Activated naive CD4-positive, alpha-beta T cell treated with anti-CD3 and anti-CD28 coated beads for 36 hours (primary cell): Measurements from ENCODE around the gene STOM. TPM values are rescaled to one million over a fixed set of nuclear protein-coding genes. Genes with fewer than 3 reads are reported as not detected.
A peak's percentile ranks its signal among the peaks of the same experiment; 100 is the strongest.

Experiments
- CTCF ChIA-PET: fragments of 350-600 bp; sonication (Branson Sonifier 250); formaldehyde crosslinking; loops from one replicate; lab custom pipeline; 2021; ENCODE audit warnings: antibody characterized with exemption; lab: Charles Lee
- DNase-seq: peaks from one replicate; pipeline ENCODE4 v3.0.0-alpha.2; 2020
- H3K27ac Mint-ChIP-seq: one replicate; pipeline ENCODE4 v1.8.0; 2021; ENCODE audit warnings: mild to moderate bottlenecking, mixed read lengths
- H3K27me3 Mint-ChIP-seq: one replicate; pipeline ENCODE4 v1.8.0; 2021; ENCODE audit warnings: low read depth, mixed read lengths
- H3K36me3 Mint-ChIP-seq: one replicate; pipeline ENCODE4 v1.8.0; 2021; ENCODE audit warnings: low read depth, mixed read lengths
- H3K4me1 Mint-ChIP-seq: one replicate; pipeline ENCODE4 v1.8.0; 2021; ENCODE audit warnings: low read depth, mixed read lengths
- H3K4me3 Mint-ChIP-seq: one replicate; pipeline ENCODE4 v1.8.0; 2021; ENCODE audit warnings: mild to moderate bottlenecking, moderate library complexity, mixed read lengths
- H3K9me3 Mint-ChIP-seq: one replicate; pipeline ENCODE4 v1.8.0; 2021; ENCODE audit warnings: mixed read lengths
- intact Hi-C: fragments of 100-400 bp; cut with micrococcal nuclease; formaldehyde crosslinking; loops from one replicate; pipeline ENCODE4 v1.15.1; 2023
- total RNA-seq, 2 experiments: library from RNA; stranded (reverse); gene quantifications; one replicate each; pipeline ENCODE4 v1.2.3, GENCODE V29; 2021

Gene STOM
- total RNA-seq, 2 experiments from 2014 or later: 34.0 to 37.7 TPM

- Mint-ChIP-seq H3K4me1 (peaks cover 13% of the 10 kb centered on the region), H3K36me3 (no peaks in the 10 kb centered on the region), H3K27me3 (no peaks in the 10 kb centered on the region), H3K4me3 (no peak overlapping the region), H3K27ac (no peak overlapping the region), H3K9me3 (no peaks in the 10 kb centered on the region)
- CTCF ChIA-PET: interaction anchor here (0.6 kb wide), 1 partner anchor 66 kb away, joined by 3 read pairs; no protein-coding TSS in a partner anchor
- intact Hi-C loops: loop anchor here (5.0 to 10.0 kb wide), 2 partner anchors 170 to 567 kb away; partner anchors contain the start of gene GGTA1
- no peak for DNase-seq
Measured at GRCh38 chr9:121324755-121325154, 45.3 kb downstream of the STOM start.

DNA sequence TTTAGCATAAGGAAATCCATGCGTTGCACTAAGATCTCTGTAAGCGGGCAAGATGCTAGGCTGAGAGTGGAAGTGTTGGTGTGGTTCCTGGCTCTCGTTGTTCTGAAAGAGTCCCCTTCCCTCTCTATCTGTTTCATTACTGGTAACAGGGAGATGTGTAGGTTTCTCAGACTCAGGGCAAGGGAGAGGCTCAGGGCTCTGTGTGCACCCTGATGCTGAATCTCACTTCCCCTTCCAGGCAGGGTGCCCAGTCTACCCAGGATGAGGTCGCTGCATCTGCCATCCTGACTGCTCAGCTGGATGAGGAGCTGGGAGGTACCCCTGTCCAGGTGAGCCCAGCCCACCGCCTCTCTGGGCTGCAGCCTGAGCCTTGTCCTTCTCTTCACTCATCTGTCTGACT is 45.7 kb downstream of the STOM start:
- Mint-ChIP-seq H3K36me3 (no peaks in the 10 kb centered on the region), H3K27me3 (no peaks in the 10 kb centered on the region), H3K4me3 (no peak overlapping the region), H3K27ac (no peak overlapping the region), H3K4me1 (peaks cover 13% of the 10 kb centered on the region), H3K9me3 (no peaks in the 10 kb centered on the region)
- CTCF ChIA-PET: interaction anchor here (10.6 kb wide), 1 partner anchor 74 kb away, joined by 315 read pairs; no protein-coding TSS in a partner anchor
- intact Hi-C loops: loop anchor here (5.0 to 10.0 kb wide), 2 partner anchors 170 to 567 kb away; partner anchors contain the start of gene GGTA1
- DNase-seq: no peak

GRCh38 chr9:121323449-121324151 is 46.5 kb downstream of the STOM start:
- H3K4me1 Mint-ChIP-seq: peaks cover 13% of the 10 kb centered on the region
- no peaks in the 10 kb centered on the region for H3K9me3 Mint-ChIP-seq
- no peak for DNase-seq
- no peak overlapping the region for H3K27ac Mint-ChIP-seq
- no peaks in the 10 kb centered on the region for H3K36me3 Mint-ChIP-seq
- H3K27me3 Mint-ChIP-seq: no peaks in the 10 kb centered on the region
- CTCF ChIA-PET: interaction anchor here (0.6 to 10.6 kb wide), 3 partner anchors 75 to 164 kb away, joined by 4 to 315 read pairs (median 5); no protein-coding TSS in a partner anchor
- intact Hi-C loops: loop anchor here (5.0 to 10.0 kb wide), 2 partner anchors 171 to 566 kb away; partner anchors contain the start of gene GGTA1
- no peak overlapping the region for H3K4me3 Mint-ChIP-seq

- CTCF ChIA-PET: interaction anchor here (0.6 to 10.6 kb wide), 4 partner anchors 73 to 163 kb away, joined by 3 to 315 read pairs (median 4); no protein-coding TSS in a partner anchor
- H3K4me1 Mint-ChIP-seq: peaks cover 13% of the 10 kb centered on the region
- no peaks in the 10 kb centered on the region for H3K9me3 Mint-ChIP-seq
- H3K27me3 Mint-ChIP-seq: no peaks in the 10 kb centered on the region
- intact Hi-C loops: loop anchor here (1.0 to 10.0 kb wide), 4 partner anchors 30 to 566 kb away; partner anchors contain the start of genes GGTA1 and STOM
- DNase-seq: no peak
- peak overlapping the region; percentile 19 for H3K27ac Mint-ChIP-seq
- no peaks in the 10 kb centered on the region for H3K36me3 Mint-ChIP-seq
- H3K4me3 Mint-ChIP-seq: no peak overlapping the region
Measured at GRCh38 chr9:121322737-121323448, 47.2 kb downstream of the STOM start.

- Mint-ChIP-seq H3K4me3 (no peak overlapping the region), H3K4me1 (peaks cover 13% of the 10 kb centered on the region), H3K36me3 (no peaks in the 10 kb centered on the region), H3K9me3 (no peaks in the 10 kb centered on the region), H3K27ac (peak overlapping the region; percentile 19), H3K27me3 (no peaks in the 10 kb centered on the region)
- DNase-seq: peak; percentile 13
- CTCF ChIA-PET: interaction anchor here (1.3 to 10.6 kb wide), 2 partner anchors 77 to 109 kb away, joined by 4 to 315 read pairs; no protein-coding TSS in a partner anchor
- intact Hi-C loops: loop anchor here (1.0 to 10.0 kb wide), 4 partner anchors 31 to 565 kb away; partner anchors contain the start of genes GGTA1 and STOM
Measured at GRCh38 chr9:121322037-121322736, 47.9 kb downstream of the STOM start.

GRCh38 chr9:121321016-121321503 is 49.0 kb downstream of the STOM start:
- Mint-ChIP-seq H3K4me3 (no peak overlapping the region), H3K27ac (no peak overlapping the region), H3K4me1 (peaks cover 13% of the 10 kb centered on the region), H3K27me3 (no peaks in the 10 kb centered on the region), H3K36me3 (no peaks in the 10 kb centered on the region), H3K9me3 (no peaks in the 10 kb centered on the region)
- CTCF ChIA-PET: interaction anchor here (0.7 to 10.6 kb wide), 26 partner anchors 10 to 448 kb away, joined by 3 to 315 read pairs (median 7); partner anchors contain the start of gene GGTA1
- DNase-seq: peak; percentile 38
- intact Hi-C loops: loop anchor here (5.0 to 10.0 kb wide), 2 partner anchors 174 to 564 kb away; partner anchors contain the start of gene GGTA1

- no peak overlapping the region for H3K4me3 Mint-ChIP-seq
- H3K9me3 Mint-ChIP-seq: no peaks in the 10 kb centered on the region
- H3K27me3 Mint-ChIP-seq: no peaks in the 10 kb centered on the region
- H3K27ac Mint-ChIP-seq: no peak overlapping the region
- intact Hi-C loops: no loop called here
- no peak for DNase-seq
- peaks cover 13% of the 10 kb centered on the region for H3K4me1 Mint-ChIP-seq
- no peaks in the 10 kb centered on the region for H3K36me3 Mint-ChIP-seq
- CTCF ChIA-PET: interaction anchor here (0.6 to 10.6 kb wide), 44 partner anchors 10 to 205 kb away, joined by 3 to 315 read pairs (median 6); partner anchors contain the start of genes GGTA1, GSN and RAB14
Measured at GRCh38 chr9:121319383-121319780, 50.7 kb downstream of the STOM start.

DNA sequence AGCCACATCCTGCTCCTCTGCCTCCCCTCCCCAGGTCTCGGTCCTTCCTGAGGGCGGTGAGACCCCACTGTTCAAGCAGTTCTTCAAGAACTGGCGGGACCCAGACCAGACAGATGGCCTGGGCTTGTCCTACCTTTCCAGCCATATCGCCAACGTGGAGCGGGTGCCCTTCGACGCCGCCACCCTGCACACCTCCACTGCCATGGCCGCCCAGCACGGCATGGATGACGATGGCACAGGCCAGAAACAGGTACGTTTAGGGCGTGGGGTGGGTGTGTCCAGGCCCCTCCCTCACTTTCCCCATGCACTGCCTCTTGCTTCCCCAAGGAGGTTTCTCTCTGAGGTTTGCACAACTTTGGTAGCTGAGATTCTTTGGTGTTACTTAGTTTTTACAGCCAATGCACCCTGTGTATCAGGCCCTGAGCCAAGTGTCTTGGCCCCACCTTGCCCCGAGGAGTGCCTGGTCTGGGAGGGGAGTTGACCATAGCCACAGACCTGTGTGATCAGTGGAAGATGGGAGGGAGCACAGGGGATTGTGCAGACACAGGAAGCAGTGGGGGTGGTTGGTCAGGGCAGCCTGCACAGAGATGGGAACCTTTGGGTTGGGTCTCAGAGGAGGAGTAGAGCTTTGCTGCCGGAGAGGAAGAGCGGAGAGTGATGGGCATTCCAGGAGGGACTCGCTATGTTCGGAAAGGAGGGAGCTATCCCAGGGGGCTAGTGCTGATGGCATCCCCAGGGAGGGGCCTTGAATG is 51.2 kb downstream of the STOM start:
- Mint-ChIP-seq H3K36me3 (no peaks in the 10 kb centered on the region), H3K4me3 (no peak overlapping the region), H3K4me1 (peaks cover 13% of the 10 kb centered on the region), H3K9me3 (no peaks in the 10 kb centered on the region), H3K27me3 (no peaks in the 10 kb centered on the region), H3K27ac (no peak overlapping the region)
- no peak for DNase-seq
- CTCF ChIA-PET: interaction anchor here (0.6 to 10.6 kb wide), 23 partner anchors 9 to 610 kb away, joined by 3 to 315 read pairs (median 8); partner anchors contain the start of genes GGTA1 and GSN
- intact Hi-C loops: no loop called here

- intact Hi-C loops: no loop called here
- DNase-seq: no peak
- no peak overlapping the region for H3K27ac Mint-ChIP-seq
Measured at GRCh38 chr9:121317737-121318630, 52.1 kb downstream of the STOM start.

DNA sequence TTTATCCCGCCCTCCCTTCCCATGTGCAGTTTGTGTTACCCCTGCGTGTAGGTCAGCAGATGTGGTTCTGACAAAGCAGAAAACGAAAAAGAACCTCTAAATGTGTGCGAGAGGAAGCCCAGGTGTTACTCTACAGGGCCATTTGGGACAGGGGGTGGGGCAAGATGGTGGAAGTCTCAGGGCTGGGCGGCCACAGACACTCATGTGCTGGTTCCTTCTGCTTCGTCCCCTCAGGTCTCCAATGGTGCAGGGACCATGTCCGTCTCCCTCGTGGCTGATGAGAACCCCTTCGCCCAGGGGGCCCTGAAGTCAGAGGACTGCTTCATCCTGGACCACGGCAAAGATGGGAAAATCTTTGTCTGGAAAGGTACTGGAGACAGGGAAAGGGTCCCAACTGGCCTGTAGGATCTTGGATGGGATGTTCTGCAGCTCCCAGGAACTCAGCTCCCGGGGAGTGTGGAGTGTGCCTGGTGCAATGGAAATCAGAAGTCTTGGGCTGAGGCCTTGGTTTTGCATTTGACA is 53.1 kb downstream of the STOM start:
- no peaks in the 10 kb centered on the region for H3K36me3 Mint-ChIP-seq
- no peaks in the 10 kb centered on the region for H3K27me3 Mint-ChIP-seq
- H3K4me3 Mint-ChIP-seq: no peak overlapping the region
- intact Hi-C loops: no loop called here
- H3K9me3 Mint-ChIP-seq: no peaks in the 10 kb centered on the region
- DNase-seq: no peak
- no peak overlapping the region for H3K27ac Mint-ChIP-seq
- peaks cover 9% of the 10 kb centered on the region for H3K4me1 Mint-ChIP-seq
- CTCF ChIA-PET: interaction anchor here (0.8 to 10.6 kb wide), 4 partner anchors 18 to 210 kb away, joined by 3 to 315 read pairs (median 4); no protein-coding TSS in a partner anchor

More at GRCh38 chr9:121317737-121318630, 52.1 kb downstream of the STOM start:
- Mint-ChIP-seq H3K4me3 (no peak overlapping the region), H3K9me3 (no peaks in the 10 kb centered on the region), H3K27me3 (no peaks in the 10 kb centered on the region), H3K36me3 (no peaks in the 10 kb centered on the region), H3K4me1 (peaks cover 13% of the 10 kb centered on the region)
- CTCF ChIA-PET: interaction anchor here (0.6 to 10.6 kb wide), 5 partner anchors 19 to 609 kb away, joined by 3 to 315 read pairs (median 4); no protein-coding TSS in a partner anchor
